G401 (cell line): ENCODE measurements around the gene DRC7. TPM values are rescaled to one million over a fixed set of nuclear protein-coding genes. Genes with fewer than 3 reads are reported as not detected.

Source experiments
- DNase-seq: peaks from one replicate; pipeline ENCODE4 v3.0.0-alpha.2; 2015; ENCODE audit warnings: low spot score
- in situ Hi-C: cut with HindIII; loops from 2 replicates; pipeline ENCODE4 v1.10.0; 2016; ENCODE audit warnings: low sequenced_read_pairs, mixed read lengths
- total RNA-seq: library from RNA; depleted of rRNA; stranded (reverse); fragments of >200 nt; shearing (Covaris generic); gene quantifications from 2 replicates; pipeline ENCODE4 v1.2.3, GENCODE V29; 2014

The DRC7 gene
- total RNA-seq, 1 experiment from 2014 or later: not detected

- in situ Hi-C loops: no loop called here
- no peak for DNase-seq
Observed at GRCh38 chr16:57658130-57658877, 36.3 kb upstream of the DRC7 start.

GRCh38 chr16:57658878-57659674, 35.5 kb upstream of the DRC7 start:
- in situ Hi-C loops: no loop called here
- DNase-seq: no peak

DNA sequence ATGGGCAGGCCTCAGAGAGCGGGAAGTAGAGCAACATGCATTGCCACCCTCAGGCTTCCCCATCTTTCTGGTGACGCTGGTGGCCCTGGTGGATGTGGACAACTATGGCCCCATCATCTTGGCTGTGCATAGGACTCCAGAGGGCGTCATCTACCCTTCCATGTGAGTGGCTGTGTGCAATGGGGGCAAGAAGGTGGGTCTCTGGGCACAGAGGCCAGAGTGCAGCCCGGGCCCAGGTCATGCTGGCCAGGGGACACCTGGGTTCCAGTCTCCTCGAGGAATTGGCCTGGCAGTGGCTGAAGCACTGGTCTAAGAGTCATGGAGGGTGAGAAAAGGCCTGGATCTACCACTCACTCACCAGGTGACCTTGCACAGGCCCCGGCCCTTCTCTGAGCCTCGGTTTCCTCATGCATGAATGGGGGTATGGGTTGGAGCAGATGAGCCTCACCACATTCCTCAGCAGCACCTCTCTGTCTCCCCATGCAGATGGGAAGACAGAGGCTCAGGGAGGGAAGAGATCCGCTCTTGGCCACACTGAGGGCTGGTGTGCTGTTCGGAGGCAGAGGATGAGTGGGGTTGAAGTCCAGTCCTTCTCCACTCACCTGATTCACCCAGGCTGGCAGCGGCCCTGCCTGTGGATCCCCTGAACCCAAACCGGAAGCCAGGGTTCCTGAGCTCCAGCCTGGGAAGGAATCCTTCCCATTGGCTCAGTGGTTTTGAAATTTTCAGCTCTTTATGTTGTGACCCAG, 33.7 kb upstream of the DRC7 start:
- DNase-seq: no peak
- in situ Hi-C loops: no loop called here

GRCh38 chr16:57661510-57661909, 33.1 kb upstream of the DRC7 start:
- DNase-seq: no peak
- in situ Hi-C loops: no loop called here

DNA sequence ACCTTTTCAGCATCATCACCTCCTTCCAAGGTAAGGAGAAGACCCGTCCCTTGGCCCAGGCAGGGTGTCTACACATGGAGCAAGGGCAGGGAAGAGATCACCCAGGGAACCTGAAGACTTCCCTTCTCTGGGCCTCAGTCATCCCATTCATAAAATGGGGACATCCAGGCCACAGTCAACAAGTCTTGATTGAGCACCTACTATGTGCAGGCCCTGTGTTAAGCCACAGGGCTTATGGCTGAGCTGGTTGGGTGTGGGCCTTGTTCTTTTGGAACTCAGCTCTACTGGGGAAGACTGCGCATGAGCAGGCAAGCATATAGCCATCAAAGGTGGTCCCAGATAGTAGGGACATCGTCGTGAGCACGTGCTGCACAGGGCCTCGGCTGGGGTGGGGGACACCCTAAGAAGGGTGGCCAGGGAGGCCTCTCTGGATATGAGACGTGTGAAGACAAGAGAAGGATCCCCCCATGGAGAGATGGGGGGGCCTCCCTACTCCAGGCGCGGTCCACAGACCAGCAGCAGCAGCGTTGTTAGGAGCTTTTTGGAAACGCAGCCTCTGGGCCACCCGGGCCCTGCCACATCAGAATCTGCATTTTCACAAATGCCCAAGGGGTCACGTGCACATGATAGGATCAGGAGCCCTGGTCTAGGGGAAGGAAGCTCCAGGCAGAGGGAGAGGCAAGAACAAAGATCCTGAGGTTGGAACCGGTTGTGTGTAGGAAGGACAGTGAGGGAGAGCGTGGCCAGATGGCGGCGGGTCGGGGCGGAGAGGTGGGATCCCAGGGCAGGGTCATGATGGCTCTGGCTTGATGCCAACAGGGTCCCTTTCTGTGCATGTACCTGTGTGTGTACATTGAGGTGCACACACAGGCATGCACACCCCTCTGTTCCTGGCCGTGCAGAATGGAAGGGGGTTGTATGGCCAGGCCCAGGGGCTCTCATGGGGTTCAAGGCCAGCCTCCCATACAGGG, 32.4 kb upstream of the DRC7 start:
- in situ Hi-C loops: no loop called here
- no peak for DNase-seq

GRCh38 chr16:57663436-57663835, 31.2 kb upstream of the DRC7 start:
- no peak for DNase-seq
- in situ Hi-C loops: no loop called here

DNA sequence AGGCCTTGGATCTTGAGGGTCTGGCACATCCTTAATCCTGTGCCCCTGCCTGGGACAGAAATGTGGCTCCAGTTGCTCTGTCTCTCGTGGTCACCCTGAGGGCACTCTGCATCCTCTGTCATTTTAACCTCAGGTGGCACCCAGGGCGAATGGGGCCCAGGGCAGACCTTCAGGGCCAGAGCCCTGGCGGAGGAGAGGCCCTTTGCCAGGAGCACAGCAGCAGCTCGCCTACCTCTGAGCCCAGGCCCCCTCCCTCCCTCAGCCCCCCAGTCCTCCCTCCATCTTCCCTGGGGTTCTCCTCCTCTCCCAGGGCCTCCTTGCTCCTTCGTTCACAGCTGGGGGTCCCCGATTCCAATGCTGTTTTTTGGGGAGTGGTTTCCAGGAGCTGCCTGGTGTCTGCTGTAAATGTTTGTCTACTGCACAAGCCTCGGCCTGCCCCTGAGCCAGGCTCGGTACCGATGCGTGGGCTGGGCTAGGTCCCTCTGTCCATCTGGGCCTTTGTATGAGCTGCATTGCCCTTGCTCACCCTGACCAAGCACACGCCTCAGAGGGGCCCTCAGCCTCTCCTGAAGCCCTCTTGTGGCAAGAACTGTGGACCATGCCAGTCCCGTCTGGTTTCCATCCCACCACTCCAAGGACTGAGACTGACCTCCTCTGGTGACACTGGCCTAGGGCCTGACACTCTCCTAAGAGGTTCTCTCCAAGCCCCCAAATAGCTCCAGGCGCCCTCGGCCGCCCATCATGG, 30.5 kb upstream of the DRC7 start:
- in situ Hi-C loops: no loop called here
- DNase-seq: no peak

- in situ Hi-C loops: no loop called here
Observed at GRCh38 chr16:57664662-57665025, 30.0 kb upstream of the DRC7 start.

GRCh38 chr16:57665541-57665940, 29.1 kb upstream of the DRC7 start:
- in situ Hi-C loops: no loop called here
- no peak for DNase-seq

More at GRCh38 chr16:57664662-57665025, 30.0 kb upstream of the DRC7 start:
- DNase-seq: no peak

DNA sequence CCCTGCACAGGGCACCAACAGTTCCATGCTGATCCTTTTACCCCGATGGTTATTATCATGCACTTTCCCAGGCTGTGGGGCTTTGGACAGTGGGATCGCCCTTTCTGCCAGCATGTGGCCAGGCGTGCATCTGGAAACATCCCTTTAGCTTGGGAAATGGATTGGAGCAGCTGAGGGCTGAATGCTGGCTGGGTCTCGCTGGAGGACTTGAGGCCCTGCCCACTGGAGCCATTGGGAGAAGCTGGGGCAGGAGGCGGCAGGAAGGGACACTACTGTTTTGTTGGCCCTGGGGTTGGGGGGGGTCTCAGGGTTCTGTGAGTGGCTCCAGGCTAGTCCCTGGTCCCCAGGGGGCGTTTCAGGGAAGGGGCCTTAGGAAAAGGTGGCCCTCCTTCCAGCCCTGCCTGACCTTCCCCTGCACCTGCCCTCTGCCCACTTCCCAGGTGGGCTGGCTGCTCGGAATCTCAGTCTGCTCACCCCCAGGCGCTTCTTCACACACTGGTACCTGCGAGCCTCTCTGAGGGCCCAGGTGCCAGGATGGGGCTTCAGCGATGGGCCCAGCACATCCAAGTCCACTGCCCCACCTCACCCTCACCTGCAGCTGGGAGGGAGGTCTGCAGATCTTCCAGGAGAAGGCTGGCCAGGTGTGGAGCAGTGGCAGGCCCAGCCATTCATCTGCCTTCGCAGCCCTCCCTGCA, 28.1 kb upstream of the DRC7 start:
- no peak for DNase-seq
- in situ Hi-C loops: no loop called here

DNA sequence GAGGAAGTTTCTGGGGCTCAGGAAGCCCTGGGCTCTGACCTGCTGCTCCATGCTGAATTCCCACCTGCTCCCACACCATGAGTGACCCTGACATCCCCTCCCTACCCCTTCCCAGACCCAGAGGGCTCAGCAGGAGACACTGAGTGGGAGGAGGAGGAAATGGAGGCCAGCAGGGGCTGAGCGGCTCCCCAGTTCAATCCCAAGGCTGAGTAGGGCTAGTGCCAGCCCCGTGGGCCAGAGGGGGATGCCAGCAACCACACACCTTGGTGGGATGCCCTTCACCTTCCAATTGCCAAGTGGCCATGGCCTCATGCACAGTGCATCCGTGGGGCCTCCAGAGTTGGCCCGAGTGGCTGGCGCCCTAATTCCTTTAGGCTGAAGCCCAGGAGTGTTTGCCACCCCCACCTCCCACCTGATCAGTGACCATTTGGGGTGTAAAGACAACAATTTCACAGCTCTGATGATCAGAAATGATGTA, 27.5 kb upstream of the DRC7 start:
- no peak for DNase-seq
- in situ Hi-C loops: no loop called here

DNA sequence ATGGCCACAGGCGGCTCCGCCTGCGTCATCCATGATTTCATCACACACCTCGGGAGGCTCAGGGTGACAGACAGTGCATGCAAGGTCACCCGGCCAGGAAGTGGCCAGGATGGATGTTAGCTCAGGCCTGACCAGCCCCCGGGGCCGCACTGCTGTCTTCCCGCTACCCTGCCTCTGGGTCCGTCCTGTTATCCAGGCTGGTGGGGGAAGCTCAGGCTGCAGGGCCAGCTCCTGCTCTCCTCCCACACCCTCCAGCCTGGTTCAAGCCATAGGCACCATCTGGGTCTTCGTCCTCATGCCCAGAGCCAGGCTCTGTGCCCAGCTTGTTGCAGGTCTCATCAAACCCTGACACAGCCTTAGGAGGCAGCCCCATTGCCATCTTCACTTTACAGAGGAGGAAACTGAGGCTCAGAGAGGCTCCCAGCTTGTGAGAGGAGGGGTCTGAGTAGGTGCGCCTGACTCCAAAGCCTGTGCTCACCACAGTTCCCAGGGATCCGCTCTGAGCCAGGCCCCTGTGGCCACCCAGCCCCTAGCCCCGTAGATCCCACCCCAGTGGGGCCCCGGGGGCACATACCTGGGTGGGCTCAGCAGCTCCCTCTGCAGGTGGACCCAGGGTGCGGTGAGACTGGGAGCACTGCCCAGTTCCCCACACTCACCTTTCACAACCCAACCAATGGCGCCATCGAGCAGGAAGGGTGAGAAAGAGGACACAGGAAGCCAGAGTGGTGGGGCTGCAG, 26.9 kb upstream of the DRC7 start:
- no peak for DNase-seq
- in situ Hi-C loops: no loop called here

- in situ Hi-C loops: no loop called here
Observed at GRCh38 chr16:57668263-57668571, 26.4 kb upstream of the DRC7 start, which contains the start of gene ADGRG3. ADGRG3 (plus strand) TSS chr16:57668306; CDS start chr16:57668348, 42 bp downstream.

DNA sequence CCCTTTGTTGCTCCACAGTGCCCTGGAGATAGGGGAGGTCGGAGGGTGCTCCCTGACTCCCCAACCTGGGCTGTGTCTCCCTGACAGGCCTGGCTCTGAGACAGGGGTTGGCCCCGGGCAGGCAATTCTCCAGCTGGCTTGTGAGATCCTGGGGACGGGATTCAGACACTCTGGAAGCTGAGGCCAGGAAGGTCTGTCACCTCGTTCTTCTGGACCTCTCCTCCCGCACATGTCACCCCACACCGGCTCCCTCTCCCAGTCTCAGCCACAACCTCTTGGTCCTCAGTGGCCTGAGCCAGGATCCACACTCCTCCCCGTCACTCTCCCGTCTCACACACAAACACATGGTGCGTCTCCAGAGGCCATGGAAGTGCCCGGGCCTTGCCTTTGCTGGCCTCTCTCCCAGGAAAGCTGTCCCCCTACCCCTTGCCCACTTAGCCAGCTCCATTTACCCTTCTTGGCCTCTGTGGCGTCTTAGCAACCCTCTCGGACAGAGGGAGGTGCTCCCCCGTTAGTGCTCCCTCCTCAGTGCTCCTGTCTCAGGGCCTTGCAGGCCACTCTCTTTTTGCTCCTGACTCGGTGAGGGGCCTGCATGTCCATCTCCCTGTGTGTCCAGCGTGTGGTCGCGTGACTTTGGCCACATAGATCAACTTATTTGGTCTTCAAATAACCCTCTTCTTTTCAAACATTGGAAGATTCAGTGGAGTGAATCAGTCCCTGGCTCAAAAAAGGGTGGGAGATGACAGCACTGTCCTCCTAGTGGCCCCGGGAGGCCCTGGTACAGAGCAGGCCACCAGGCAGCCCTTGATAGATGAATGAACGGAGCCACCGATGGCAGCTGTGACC, 25.8 kb upstream of the DRC7 start:
- DNase-seq: no peak
- in situ Hi-C loops: no loop called here

More at GRCh38 chr16:57668263-57668571, 26.4 kb upstream of the DRC7 start, which contains the start of gene ADGRG3:
- no peak for DNase-seq

- in situ Hi-C loops: no loop called here
- no peak for DNase-seq
Observed at GRCh38 chr16:57669476-57670162, 25.0 kb upstream of the DRC7 start.

DNA sequence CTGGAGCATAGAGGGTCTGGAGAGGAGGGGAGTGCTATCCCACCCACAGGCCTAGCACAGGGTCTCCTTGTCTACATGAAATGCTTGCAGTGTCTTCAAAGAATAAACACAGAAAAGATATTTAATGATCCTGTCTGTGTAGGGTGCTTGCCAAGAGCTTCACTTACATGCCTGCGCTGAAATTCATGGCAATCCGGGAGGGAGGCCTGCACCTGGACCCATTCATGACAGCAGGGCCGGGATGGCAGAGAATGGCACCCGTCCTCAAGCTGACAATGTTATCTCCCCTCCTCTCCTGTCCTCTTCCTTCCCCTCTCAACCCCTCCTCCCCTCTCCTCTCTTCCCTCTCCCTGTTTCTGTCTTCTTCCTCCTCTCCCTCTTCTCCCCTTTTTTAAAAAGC, 24.4 kb upstream of the DRC7 start:
- DNase-seq: no peak
- in situ Hi-C loops: no loop called here
